Common myeloid progenitor, CD34-positive (primary cell): ENCODE results near the gene ALOX12.

Experiments
- CTCF ChIA-PET: fragments of 350-600 bp; sonication (Branson Sonifier 250); formaldehyde crosslinking; loops from one replicate; lab custom pipeline; 2021; ENCODE audit warnings: antibody characterized with exemption; lab: Charles Lee
- POLR2A ChIA-PET: fragments of 350-600 bp; sonication (Branson Sonifier 250); formaldehyde crosslinking; loops from one replicate; lab custom pipeline; 2021; ENCODE audit warnings: antibody characterized with exemption; lab: Charles Lee
- DNase-seq, 3 donors: peaks; one replicate each; pipeline versions ENCODE4 v3.0.0 to v3.0.0-alpha.2; 2013
- H3K27ac ChIP-seq, 2 experiments: 1 replicate in 1 of 2; 2 replicates in 1 of 2; pipeline ENCODE4 v1.7.0; 2013; ENCODE audit warnings: inconsistent platforms in 2 of 2, low read length in 2 of 2, mild to moderate bottlenecking in 2 of 2, low read depth in 1 of 2, moderate library complexity in 1 of 2; ENCODE audit not compliant: severe bottlenecking in 2 of 2, insufficient read depth in 1 of 2, poor library complexity in 1 of 2
- H3K27me3 ChIP-seq, 5 experiments: replicated peaks in 2 of 5; 1 replicate in 3 of 5; 2 replicates in 2 of 5; pipeline versions ENCODE4 v1.6.1 to v1.7.0; 2013; ENCODE audit warnings: low read length in 4 of 5, mild to moderate bottlenecking in 2 of 5, moderate library complexity in 2 of 5, inconsistent platforms in 1 of 5; ENCODE audit not compliant: insufficient read depth in 5 of 5, control insufficient read depth in 4 of 5
- H3K36me3 ChIP-seq, 4 experiments: 1 replicate in 2 of 4; 2 replicates in 2 of 4; pipeline versions ENCODE4 v1.6.1 to v1.7.0; 2013; ENCODE audit warnings: low read length in 3 of 4, control low read depth in 1 of 4, mild to moderate bottlenecking in 1 of 4; ENCODE audit not compliant: control insufficient read depth in 4 of 4, insufficient read depth in 4 of 4
- H3K4me1 ChIP-seq, 4 experiments: 1 replicate in 3 of 4; 2 replicates in 1 of 4; pipeline versions ENCODE4 v1.6.1 to v1.7.1; 2013; ENCODE audit warnings: low read length in 3 of 4, mild to moderate bottlenecking in 3 of 4, control low read depth in 1 of 4, inconsistent platforms in 1 of 4, moderate library complexity in 1 of 4; ENCODE audit not compliant: control insufficient read depth in 4 of 4, insufficient read depth in 4 of 4; ENCODE audit errors: control extremely low read depth in 1 of 4
- H3K4me3 ChIP-seq, 7 experiments: 1 replicate in 4 of 7; 2 replicates in 3 of 7; pipeline versions ENCODE4 v1.5.1 to v1.7.0; 2013; ENCODE audit warnings: mild to moderate bottlenecking in 7 of 7, low read length in 6 of 7, moderate library complexity in 6 of 7, inconsistent platforms in 2 of 7, low read depth in 2 of 7, control low read depth in 1 of 7; ENCODE audit not compliant: insufficient read depth in 4 of 7, control insufficient read depth in 1 of 7; ENCODE audit errors: extremely low read depth in 1 of 7
- H3K9me3 ChIP-seq, 5 experiments: 1 replicate in 4 of 5; 2 replicates in 1 of 5; pipeline versions ENCODE4 v1.6.1 to v1.7.1; 2013; ENCODE audit warnings: low read length in 4 of 5, mild to moderate bottlenecking in 2 of 5, inconsistent platforms in 1 of 5, low read depth in 1 of 5, moderate library complexity in 1 of 5; ENCODE audit not compliant: control insufficient read depth in 4 of 5, insufficient read depth in 2 of 5; ENCODE audit errors: control extremely low read depth in 1 of 5
- WGBS: methylation state at CpG from one replicate; pipeline ENCODE4 v1.1.5; 2013; ENCODE audit not compliant: insufficient coverage; 5-methylcytosine and 5-hydroxymethylcytosine counted together

The ALOX12 gene

DNA sequence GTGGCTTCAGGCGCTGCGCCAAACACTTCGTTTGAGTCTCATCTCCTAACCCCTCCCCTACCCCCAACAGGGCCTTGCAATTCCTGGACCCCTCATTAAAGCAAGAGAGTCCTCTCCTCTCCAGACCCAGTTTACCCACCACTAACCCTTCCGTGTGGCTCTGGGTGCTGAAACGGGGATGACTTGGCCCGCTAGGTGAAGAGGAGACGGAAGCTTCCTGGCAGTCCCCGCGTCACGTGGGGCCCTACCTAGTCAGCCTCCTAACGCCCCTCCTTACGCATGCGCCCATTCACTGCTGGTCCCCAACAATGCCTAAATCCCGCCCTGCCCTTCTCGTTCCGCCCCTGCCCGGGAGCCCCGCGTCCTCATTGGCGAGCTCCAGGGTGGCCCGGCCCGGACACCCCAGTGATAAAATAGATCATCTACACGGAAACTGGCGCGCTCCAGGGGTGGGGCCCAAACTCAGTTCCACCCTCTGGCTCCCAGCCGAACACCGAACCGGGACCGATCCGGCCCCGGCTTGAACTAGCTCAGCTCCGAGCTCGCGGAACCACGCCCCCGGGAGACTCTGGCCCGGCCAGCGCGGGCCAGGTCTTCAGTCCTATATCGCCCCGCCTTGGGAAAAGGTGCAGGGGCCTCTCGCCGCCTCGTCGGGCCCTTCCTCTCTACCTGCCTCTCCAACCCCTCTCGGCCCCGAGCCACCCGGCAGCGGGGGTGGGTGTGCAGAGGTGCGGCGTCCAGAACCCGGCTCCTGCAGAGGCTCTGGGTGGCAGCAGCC is 39.9 kb downstream of the ALOX12 start, which contains the start of gene SLC16A13:
SLC16A13 (plus strand) TSS at position 425 of the 778 bp plus-strand sequence. CDS start 368 bp downstream, outside the sequence.
- Histone ChIP-seq H3K9me3 (no peaks in the 10 kb centered on the region), H3K36me3 (peaks cover 0 to 2% (median 0%) of the 10 kb centered on the region in 4 experiments), H3K4me1 (peaks cover 6 to 33% (median 26%) of the 10 kb centered on the region in 4 experiments), H3K27ac (peak within 1 kb of the TSS; percentile 87 to 95), H3K27me3 (no peaks in the 10 kb centered on the region), H3K4me3 (peak within 1 kb of the TSS; percentile 59 to 89 (median 76))
- DNase-seq = peak; percentile 95 to 98 (median 97)
- WGBS = 0% methylated on average over 48 of the region's 52 CpGs
- ChIA-PET CTCF (interaction anchor here (0.8 to 4.9 kb wide), 6 partner anchors 10 to 125 kb away, joined by 3 to 37 read pairs (median 6); partner anchors contain the start of gene BCL6B), POLR2A (interaction anchor here (0.5 to 2.1 kb wide), 7 partner anchors 10 to 274 kb away, joined by 3 to 17 read pairs (median 3); partner anchors contain the start of gene BCL6B)

DNA sequence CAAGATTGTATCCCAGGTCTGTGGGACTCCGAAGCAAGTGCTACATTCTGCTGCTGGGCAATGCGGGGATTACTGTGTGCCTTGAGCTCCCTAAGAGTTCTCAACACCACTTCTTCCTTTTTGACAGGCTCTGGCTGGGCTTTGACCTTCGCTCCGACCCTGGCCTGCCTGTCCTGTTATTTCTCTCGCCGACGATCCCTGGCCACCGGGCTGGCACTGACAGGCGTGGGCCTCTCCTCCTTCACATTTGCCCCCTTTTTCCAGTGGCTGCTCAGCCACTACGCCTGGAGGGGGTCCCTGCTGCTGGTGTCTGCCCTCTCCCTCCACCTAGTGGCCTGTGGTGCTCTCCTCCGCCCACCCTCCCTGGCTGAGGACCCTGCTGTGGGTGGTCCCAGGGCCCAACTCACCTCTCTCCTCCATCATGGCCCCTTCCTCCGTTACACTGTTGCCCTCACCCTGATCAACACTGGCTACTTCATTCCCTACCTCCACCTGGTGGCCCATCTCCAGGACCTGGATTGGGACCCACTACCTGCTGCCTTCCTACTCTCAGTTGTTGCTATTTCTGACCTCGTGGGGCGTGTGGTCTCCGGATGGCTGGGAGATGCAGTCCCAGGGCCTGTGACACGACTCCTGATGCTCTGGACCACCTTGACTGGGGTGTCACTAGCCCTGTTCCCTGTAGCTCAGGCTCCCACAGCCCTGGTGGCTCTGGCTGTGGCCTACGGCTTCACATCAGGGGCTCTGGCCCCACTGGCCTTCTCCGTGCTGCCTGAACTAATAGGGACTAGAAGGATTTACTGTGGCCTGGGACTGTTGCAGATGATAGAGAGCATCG is 42.4 kb downstream of the ALOX12 start:
- Histone ChIP-seq H3K27ac (no peak overlapping the region), H3K36me3 (peaks cover 0 to 2% (median 0%) of the 10 kb centered on the region in 4 experiments), H3K27me3 (peaks cover 0 to 17% (median 6%) of the 10 kb centered on the region in 5 experiments), H3K4me3 (no peak overlapping the region), H3K4me1 (peaks cover 6 to 39% (median 36%) of the 10 kb centered on the region in 4 experiments), H3K9me3 (no peaks in the 10 kb centered on the region)
- 89% methylated on average over 18 of the region's 19 CpGs for WGBS
- no peak for DNase-seq
- ChIA-PET POLR2A (no interaction called here), CTCF (interaction anchor here (0.5 to 4.9 kb wide), 15 partner anchors 8 to 226 kb away, joined by 3 to 37 read pairs (median 4); partner anchors contain the start of gene BCL6B)

DNA sequence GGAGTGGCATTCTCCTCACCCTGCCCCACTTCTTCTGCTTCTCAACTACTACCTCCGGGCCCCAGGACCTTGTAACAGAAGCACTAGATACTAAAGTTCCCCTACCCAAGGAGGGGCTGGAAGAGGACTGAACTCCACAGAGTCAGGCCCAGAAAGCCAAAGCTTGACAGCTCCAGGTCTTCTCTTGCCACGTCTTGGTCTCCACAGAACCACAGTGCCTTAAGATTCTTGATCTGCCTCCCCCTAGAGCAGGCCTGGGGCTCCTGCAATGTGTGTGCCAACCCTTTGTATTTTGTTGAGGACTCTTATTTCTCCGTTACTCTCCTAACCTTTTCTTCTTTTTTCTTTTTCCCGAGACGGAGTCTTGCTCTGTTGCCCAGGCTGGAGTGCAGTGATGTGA is 44.0 kb downstream of the ALOX12 start:
- Histone ChIP-seq H3K36me3 (peaks cover 0 to 2% (median 0%) of the 10 kb centered on the region in 4 experiments), H3K4me3 (no peak overlapping the region), H3K9me3 (no peaks in the 10 kb centered on the region), H3K27ac (no peak overlapping the region), H3K27me3 (peaks cover 0 to 31% (median 13%) of the 10 kb centered on the region in 5 experiments), H3K4me1 (peaks cover 4 to 44% (median 38%) of the 10 kb centered on the region in 4 experiments)
- 90% methylated on average over 2 of the region's 5 CpGs for WGBS
- ChIA-PET CTCF (interaction anchor here (1.0 to 1.4 kb wide), 3 partner anchors 30 to 97 kb away, joined by 3 read pairs; no protein-coding TSS in a partner anchor), POLR2A (no interaction called here)
- peak in 1 of 3 donors; percentile 52 for DNase-seq

DNA sequence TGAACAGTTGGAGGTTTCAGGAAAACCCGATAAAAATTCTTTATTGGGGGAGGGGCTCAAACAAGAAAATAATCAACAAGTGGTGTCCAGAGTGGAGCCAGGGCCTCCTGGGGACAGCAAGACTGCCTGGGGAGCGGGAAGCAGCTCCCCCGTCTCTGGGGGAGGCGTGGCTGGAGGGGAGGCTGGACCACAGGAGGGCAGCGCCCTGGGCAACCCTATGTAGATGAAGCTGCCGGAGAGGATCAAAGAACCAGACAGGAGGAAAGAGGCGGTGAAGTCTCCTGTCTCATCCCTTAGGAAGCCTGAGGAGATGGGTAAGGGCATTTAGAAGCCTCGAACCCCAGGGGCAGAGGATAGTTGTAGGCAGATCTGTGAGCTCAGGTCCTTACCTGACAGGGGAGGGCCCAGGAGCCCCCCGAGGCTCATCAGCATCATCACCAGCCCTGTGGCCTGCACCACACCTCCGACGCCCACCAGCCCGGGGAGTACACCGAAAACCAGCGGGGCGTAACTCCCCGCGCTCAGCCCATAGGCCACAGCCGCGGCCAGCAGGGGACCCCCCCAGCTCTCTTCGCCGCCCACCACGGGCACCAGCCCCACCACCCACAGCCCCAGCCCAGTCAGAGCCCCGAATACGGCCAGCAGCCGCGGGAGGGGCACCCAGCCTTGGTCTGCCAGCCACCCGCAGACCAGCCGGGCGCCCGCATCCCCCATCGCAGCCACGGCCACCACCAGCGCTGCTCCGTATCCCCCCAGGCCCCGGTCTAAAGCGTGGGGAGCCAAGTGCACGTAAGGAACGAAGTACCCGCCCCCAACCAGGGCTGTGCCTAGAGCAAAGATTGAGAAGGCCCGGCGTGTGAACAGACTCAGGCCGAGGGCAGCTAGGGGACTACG is 46.0 kb downstream of the ALOX12 start:
- Histone ChIP-seq H3K4me3 (peak overlapping the region in 4 of 7 experiments; percentile 26 to 71 (median 54)), H3K27ac (no peak overlapping the region), H3K4me1 (peaks cover 6 to 38% (median 34%) of the 10 kb centered on the region in 4 experiments), H3K36me3 (peaks cover 0 to 2% (median 0%) of the 10 kb centered on the region in 4 experiments), H3K27me3 (peaks cover 3 to 40% (median 21%) of the 10 kb centered on the region in 5 experiments), H3K9me3 (no peaks in the 10 kb centered on the region)
- POLR2A ChIA-PET = interaction anchor here (1.0 to 2.5 kb wide), 2 partner anchors 20 to 27 kb away, joined by 3 to 12 read pairs; a partner anchor contains a TSS
- WGBS = 45% methylated on average over 23 of the region's 43 CpGs
- CTCF ChIA-PET = interaction anchor here (1.1 to 19.4 kb wide), 5 partner anchors 17 to 127 kb away, joined by 3 to 374 read pairs (median 6); no protein-coding TSS in a partner anchor
- peak in 2 of 3 donors; percentile 66 to 71 for DNase-seq

DNA sequence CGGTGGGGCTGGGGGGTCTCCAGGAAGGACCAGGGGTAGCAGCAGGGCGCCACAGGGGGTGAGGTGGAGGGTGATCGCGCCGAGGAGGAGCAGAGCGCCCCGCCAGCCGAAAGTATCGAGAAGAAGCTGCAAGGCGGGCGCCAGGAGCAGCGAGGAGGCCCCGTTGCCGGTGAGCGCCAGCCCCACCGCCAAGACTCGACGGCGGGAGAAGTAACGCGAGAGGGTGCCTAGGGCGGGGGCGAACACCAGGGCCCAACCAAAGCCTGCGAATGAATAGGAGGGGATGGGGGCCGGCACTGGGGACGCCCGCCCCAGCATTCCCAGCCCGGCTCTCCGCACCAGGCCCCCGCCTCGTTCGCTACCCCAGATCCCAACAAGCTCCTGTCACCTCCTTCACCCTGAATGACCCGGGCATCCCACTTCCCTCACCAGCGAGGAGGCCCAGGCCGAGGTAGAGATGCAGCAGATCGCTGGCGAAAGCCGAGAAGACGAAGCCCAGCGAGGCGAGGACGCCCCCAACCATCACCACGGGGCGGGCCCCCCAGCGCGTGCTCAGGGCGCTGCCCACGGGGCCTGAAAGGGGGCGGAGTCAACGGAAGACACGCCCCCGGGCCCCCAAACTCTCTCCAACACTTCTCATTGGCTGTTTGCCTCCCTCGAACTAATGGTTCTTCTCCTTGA is 46.8 kb downstream of the ALOX12 start:
- ChIA-PET CTCF (interaction anchor here (1.1 to 19.4 kb wide), 5 partner anchors 18 to 128 kb away, joined by 3 to 374 read pairs (median 6); no protein-coding TSS in a partner anchor), POLR2A (interaction anchor here (1.0 to 2.5 kb wide), 3 partner anchors 9 to 28 kb away, joined by 3 to 12 read pairs (median 3); a partner anchor contains a TSS)
- peak in 2 of 3 donors; percentile 53 to 60 for DNase-seq
- 2% methylated on average over 49 of the region's 53 CpGs for WGBS
- H3K4me1 ChIP-seq = peaks cover 5 to 42% (median 37%) of the 10 kb centered on the region in 4 experiments
- H3K9me3 ChIP-seq = no peaks in the 10 kb centered on the region
- peaks cover 0 to 2% (median 0%) of the 10 kb centered on the region in 4 experiments for H3K36me3 ChIP-seq
- peak overlapping the region in 5 of 7 experiments; percentile 28 to 71 (median 59) for H3K4me3 ChIP-seq
- peaks cover 3 to 40% (median 21%) of the 10 kb centered on the region in 5 experiments for H3K27me3 ChIP-seq
- H3K27ac ChIP-seq = no peak overlapping the region
